Stomach (tissue), 4 donors: ENCODE data around the gene RABGEF1.

Source experiments
- EP300 ChIP-seq: sonication (generic); formaldehyde crosslinking; IDR thresholded peaks from one replicate; pipeline ENCODE4 v1.6.1; 2017; ENCODE audit warnings: antibody characterized with exemption
- TF ChIP-seq, protein P1 (sequence below), 7 experiments: fragments of 450-650 bp in 4 of 7; fragments of 200-600 bp in 3 of 7; sonication (generic) in 3 of 7; IDR thresholded peaks; one replicate each; pipeline ENCODE4 v1.5.1; 2016 to 2019; ENCODE audit warnings: antibody characterized with exemption in 7 of 7, control low read depth in 2 of 7, mild to moderate bottlenecking in 1 of 7

DNA sequence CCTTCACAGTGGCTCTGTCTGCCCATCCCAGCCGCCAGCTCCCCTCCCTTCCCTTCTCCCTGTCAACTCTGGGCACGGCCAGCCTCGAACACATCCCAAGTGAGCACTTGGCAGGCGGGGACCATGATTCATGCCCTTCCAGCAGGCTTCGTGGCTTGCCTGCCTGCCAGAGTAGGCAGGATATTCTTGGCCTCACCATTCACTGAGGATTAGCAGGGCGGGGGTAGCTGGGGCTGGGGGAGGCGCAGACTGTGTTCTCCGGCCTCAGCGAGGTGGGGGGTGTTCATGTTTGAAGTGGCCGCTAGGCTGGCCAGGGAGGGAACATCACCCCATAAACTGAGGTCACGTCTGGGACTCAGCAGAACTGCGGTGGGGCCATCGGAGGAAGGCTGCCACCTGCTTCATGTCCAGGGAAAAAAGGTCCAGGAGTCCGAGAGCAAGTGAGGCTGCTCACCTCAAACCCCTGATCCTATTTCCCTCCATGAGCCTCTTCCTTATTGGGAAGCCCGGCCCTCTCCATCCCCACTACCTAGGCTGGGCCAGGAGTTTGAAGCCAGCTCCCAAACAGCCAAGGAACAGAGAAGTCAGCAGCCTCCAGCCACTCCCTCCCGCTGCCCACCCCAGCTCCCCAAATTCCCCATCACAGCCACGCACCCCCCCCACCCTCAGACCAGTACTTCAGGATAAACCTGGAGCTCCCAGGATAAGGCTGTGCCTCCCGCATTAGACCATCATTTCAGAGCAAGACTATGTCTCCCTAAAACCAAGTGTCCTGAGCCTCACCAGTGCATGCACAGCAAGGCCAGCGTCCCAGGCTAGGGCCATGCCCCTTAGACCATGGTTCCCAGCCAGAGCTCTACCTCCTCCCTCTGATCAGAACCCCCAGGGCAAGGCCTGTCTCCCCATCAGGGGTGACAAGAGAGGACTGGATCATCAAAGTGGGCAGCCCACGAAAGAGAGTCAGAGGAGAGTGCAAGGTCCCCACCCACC lies 42.8 kb upstream of the RABGEF1 start:
- TF ChIP-seq, protein P1, sequence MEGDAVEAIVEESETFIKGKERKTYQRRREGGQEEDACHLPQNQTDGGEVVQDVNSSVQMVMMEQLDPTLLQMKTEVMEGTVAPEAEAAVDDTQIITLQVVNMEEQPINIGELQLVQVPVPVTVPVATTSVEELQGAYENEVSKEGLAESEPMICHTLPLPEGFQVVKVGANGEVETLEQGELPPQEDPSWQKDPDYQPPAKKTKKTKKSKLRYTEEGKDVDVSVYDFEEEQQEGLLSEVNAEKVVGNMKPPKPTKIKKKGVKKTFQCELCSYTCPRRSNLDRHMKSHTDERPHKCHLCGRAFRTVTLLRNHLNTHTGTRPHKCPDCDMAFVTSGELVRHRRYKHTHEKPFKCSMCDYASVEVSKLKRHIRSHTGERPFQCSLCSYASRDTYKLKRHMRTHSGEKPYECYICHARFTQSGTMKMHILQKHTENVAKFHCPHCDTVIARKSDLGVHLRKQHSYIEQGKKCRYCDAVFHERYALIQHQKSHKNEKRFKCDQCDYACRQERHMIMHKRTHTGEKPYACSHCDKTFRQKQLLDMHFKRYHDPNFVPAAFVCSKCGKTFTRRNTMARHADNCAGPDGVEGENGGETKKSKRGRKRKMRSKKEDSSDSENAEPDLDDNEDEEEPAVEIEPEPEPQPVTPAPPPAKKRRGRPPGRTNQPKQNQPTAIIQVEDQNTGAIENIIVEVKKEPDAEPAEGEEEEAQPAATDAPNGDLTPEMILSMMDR (IDR thresholded peaks at IDR 0.05) = no peak
- TF ChIP-seq EP300 = no peak
